Kidney epithelial cell (primary cell): ENCODE measurements around the gene LRFN2. TPM values are rescaled to one million over a fixed set of nuclear protein-coding genes. Genes with fewer than 3 reads are reported as not detected.

ENCODE experiments used
- DNase-seq: peaks from one replicate; pipeline ENCODE4 v3.0.0-alpha.2; 2010; ENCODE audit warnings: low read depth
- H3K27me3 ChIP-seq: 2 replicates; pipeline ENCODE4 v1.6.0; 2011; ENCODE audit warnings: low read length; ENCODE audit not compliant: control insufficient read depth, insufficient read depth
- H3K36me3 ChIP-seq: 2 replicates; pipeline ENCODE4 v1.5.1; 2011; ENCODE audit warnings: low read length; ENCODE audit not compliant: control insufficient read depth, insufficient read depth
- H3K4me3 ChIP-seq: 2 replicates; pipeline ENCODE4 v1.5.1; 2011; ENCODE audit warnings: low read depth, mild to moderate bottlenecking, control low read depth, low read length
- CTCF ChIP-seq: IDR thresholded peaks from 2 replicates; pipeline ENCODE4 v1.5.1; 2011; ENCODE audit warnings: mild to moderate bottlenecking, moderate library complexity, low read length, control low read depth, inconsistent platforms; ENCODE audit not compliant: insufficient read depth, poor library complexity, severe bottlenecking
- total RNA-seq: library from RNA; depleted of rRNA; stranded (reverse); fragments of >200 nt; gene quantifications from 2 replicates; pipeline ENCODE4 v1.2.3, GENCODE V29; 2015

Gene LRFN2
- total RNA-seq, 1 donor from 2014 or later: not detected

- DNase-seq: no peak
- Histone ChIP-seq H3K27me3 (no peaks in the 10 kb centered on the region), H3K36me3 (no peaks in the 10 kb centered on the region), H3K4me3 (no peak overlapping the region)
- TF ChIP-seq CTCF: no peak
Measured at GRCh38 chr6:40369042-40369441, 218.1 kb downstream of the LRFN2 start.

GRCh38 chr6:40362859-40363258 lies 224.3 kb downstream of the LRFN2 start:
- H3K36me3 ChIP-seq: no peaks in the 10 kb centered on the region
- no peaks in the 10 kb centered on the region for H3K27me3 ChIP-seq
- H3K4me3 ChIP-seq: no peak overlapping the region
- no peak for TF ChIP-seq CTCF
- no peak for DNase-seq

- no peak overlapping the region for H3K4me3 ChIP-seq
- no peak for DNase-seq
- TF ChIP-seq CTCF: no peak
Measured at GRCh38 chr6:40359808-40360207, 227.4 kb downstream of the LRFN2 start.

GRCh38 chr6:40358473-40359460 lies 228.4 kb downstream of the LRFN2 start:
- Histone ChIP-seq H3K36me3 (no peaks in the 10 kb centered on the region), H3K27me3 (no peaks in the 10 kb centered on the region), H3K4me3 (no peak overlapping the region)
- TF ChIP-seq CTCF: no peak
- no peak for DNase-seq

More at GRCh38 chr6:40359808-40360207, 227.4 kb downstream of the LRFN2 start:
- Histone ChIP-seq H3K36me3 (no peaks in the 10 kb centered on the region), H3K27me3 (no peaks in the 10 kb centered on the region)

GRCh38 chr6:40356242-40356910 lies 230.8 kb downstream of the LRFN2 start:
- H3K27me3 ChIP-seq: no peaks in the 10 kb centered on the region
- H3K4me3 ChIP-seq: no peak overlapping the region
- DNase-seq: no peak
- no peak for TF ChIP-seq CTCF
- H3K36me3 ChIP-seq: no peaks in the 10 kb centered on the region
